HCT116 (cell line): ENCODE results near the gene TEX2. TPM values are rescaled to one million over a fixed set of nuclear protein-coding genes. Genes with fewer than 3 reads are reported as not detected.

Source experiments
- ATAC-seq: fragments of 200-7000 bp; cut with Tn5 transposase; 2 replicates; pipeline ENCODE4 v1.9.1; 2020; ENCODE audit warnings: mild to moderate bottlenecking, moderate library complexity
- BruUV-seq: library from RNA; stranded (reverse); fragments of 400-500 nt; replicated peaks from 2 replicates; lab custom pipeline; 2021; lab: Mats Ljungman, UMichigan
- CTCF ChIA-PET: fragments of 300-600 bp; sonication (Branson Sonifier 250); formaldehyde crosslinking; loops from one replicate; lab custom pipeline; 2021; ENCODE audit warnings: antibody characterized with exemption; lab: Charles Lee
- POLR2A ChIA-PET: fragments of 300-600, 350-600 bp; sonication (Branson Sonifier 250); formaldehyde crosslinking; loops from one replicate; lab custom pipeline; 2021; ENCODE audit warnings: antibody characterized with exemption; lab: Charles Lee
- RAD21 ChIA-PET, 2 experiments: fragments of 300-600 bp; sonication (Branson Sonifier 250); formaldehyde crosslinking; loops; one replicate each; lab custom pipeline; 2023; ENCODE audit warnings: low total read pairs in 2 of 2; ENCODE audit not compliant: uncharacterized antibody in 2 of 2, unreplicated experiment in 2 of 2, low non-redundant PET in 1 of 2; lab: Charles Lee
- DNase-seq: peaks from one replicate; pipeline ENCODE4 v3.0.0-alpha.2; 2010; ENCODE audit warnings: low read depth, low spot score
- H2AFZ ChIP-seq: fragments of 200-600 bp; shearing (Covaris generic), sonication (generic); 2 replicates; pipeline ENCODE4 v1.6.1; 2017; ENCODE audit warnings: low read depth, mixed run types, mixed read lengths, antibody characterized with exemption, low read length; ENCODE audit not compliant: poor library complexity, severe bottlenecking
- H3K27ac ChIP-seq: 2 replicates; pipeline ENCODE4 v1.5.1; 2012; ENCODE audit warnings: low read depth, low read length
- H3K27me3 ChIP-seq: fragments of 200-600 bp; sonication (generic); 2 replicates; pipeline ENCODE4 v1.6.1; 2016; ENCODE audit warnings: mixed run types, low read length, mixed read lengths; ENCODE audit not compliant: insufficient read depth
- H3K36me3 ChIP-seq, 2 experiments: fragments of 200-500 bp in 1 of 2; fragments of 200-600 bp in 1 of 2; sonication (Bioruptor generic) in 1 of 2; sonication (generic) in 1 of 2; 2 replicates each; pipeline versions ENCODE4 v1.5.1 to v1.6.1; 2014 to 2016; ENCODE audit warnings: low read length in 2 of 2, inconsistent platforms in 1 of 2, mixed read lengths in 1 of 2, mixed run types in 1 of 2; ENCODE audit not compliant: insufficient read depth in 2 of 2, control insufficient read depth in 1 of 2
- H3K4me1 ChIP-seq, 2 experiments: fragments of 200-600 bp in 1 of 2; sonication (generic) in 1 of 2; 2 replicates each; pipeline versions ENCODE4 v1.5.1 to v1.6.1; 2012 to 2017; ENCODE audit warnings: low read length in 2 of 2, inconsistent platforms in 1 of 2, mild to moderate bottlenecking in 1 of 2, mixed read lengths in 1 of 2, mixed run types in 1 of 2, moderate library complexity in 1 of 2; ENCODE audit not compliant: insufficient read depth in 2 of 2, control insufficient read depth in 1 of 2
- H3K4me2 ChIP-seq: fragments of 200-600 bp; sonication (generic); 2 replicates; pipeline ENCODE4 v1.6.1; 2017; ENCODE audit warnings: mixed run types, low read length, mixed read lengths
- H3K4me3 ChIP-seq, 2 experiments: fragments of 200-600 bp in 1 of 2; sonication (generic) in 1 of 2; replicated peaks in 1 of 2; 2 replicates each; pipeline ENCODE4 v1.5.1; 2011 to 2016; ENCODE audit warnings: low read length in 2 of 2, control low read depth in 1 of 2, low read depth in 1 of 2, mild to moderate bottlenecking in 1 of 2, mixed read lengths in 1 of 2, mixed run types in 1 of 2
- H3K79me2 ChIP-seq: fragments of 200-600 bp; sonication (generic); 2 replicates; pipeline ENCODE4 v1.6.1; 2017; ENCODE audit warnings: mild to moderate bottlenecking, mixed run types, low read length, moderate library complexity, mixed read lengths; ENCODE audit not compliant: insufficient read depth
- H3K9ac ChIP-seq: fragments of 200-600 bp; sonication (generic); 2 replicates; pipeline ENCODE4 v1.6.1; 2016; ENCODE audit warnings: low read length, mixed read lengths
- H3K9me2 ChIP-seq: fragments of 200-600 bp; sonication (generic), shearing (Covaris generic); 2 replicates; pipeline ENCODE4 v1.6.1; 2017; ENCODE audit warnings: mixed run types, mild to moderate bottlenecking, moderate library complexity; ENCODE audit not compliant: insufficient read depth
- H3K9me3 ChIP-seq, 2 experiments: fragments of 200-500 bp in 1 of 2; fragments of 200-600 bp in 1 of 2; sonication (Bioruptor generic) in 1 of 2; sonication (generic) in 1 of 2; 2 replicates each; pipeline ENCODE4 v1.6.1; 2014 to 2017; ENCODE audit warnings: low read length in 2 of 2, mixed read lengths in 2 of 2, inconsistent platforms in 1 of 2, low read depth in 1 of 2, mild to moderate bottlenecking in 1 of 2, mixed run types in 1 of 2, moderate library complexity in 1 of 2; ENCODE audit not compliant: control insufficient read depth in 1 of 2, insufficient read depth in 1 of 2
- H4K20me1 ChIP-seq: fragments of 200-600 bp; sonication (generic), shearing (Covaris generic); 2 replicates; pipeline ENCODE4 v1.6.1; 2017; ENCODE audit warnings: mixed run types, mild to moderate bottlenecking, moderate library complexity; ENCODE audit not compliant: insufficient read depth
- CBX3 ChIP-seq: IDR thresholded peaks from 2 replicates; pipeline ENCODE4 v1.6.1; 2012; ENCODE audit warnings: low read depth
- EGR1 ChIP-seq: IDR thresholded peaks from 2 replicates; pipeline ENCODE4 v1.6.1; 2012; ENCODE audit warnings: low read depth
- ELF1 ChIP-seq: IDR thresholded peaks from 2 replicates; pipeline ENCODE4 v1.6.1; 2012; ENCODE audit warnings: low read depth, borderline replicate concordance
- EZH2 ChIP-seq: fragments of 200-600 bp; sonication (generic); IDR thresholded peaks from 2 replicates; pipeline ENCODE4 v1.6.1; 2017; ENCODE audit warnings: antibody characterized with exemption, mixed run types
- JUND ChIP-seq: IDR thresholded peaks from 2 replicates; pipeline ENCODE4 v1.6.1; 2012
- MAX ChIP-seq: IDR thresholded peaks from 2 replicates; pipeline ENCODE4 v1.6.1; 2012
- POLR2A ChIP-seq: IDR thresholded peaks from 2 replicates; pipeline ENCODE4 v1.7.0; 2011; ENCODE audit warnings: borderline replicate concordance; ENCODE audit not compliant: insufficient read depth, insufficient read length; ENCODE audit errors: extremely low read depth
- POLR2AphosphoS5 ChIP-seq: IDR thresholded peaks from 2 replicates; pipeline ENCODE4 v1.6.1; 2011; ENCODE audit warnings: mild to moderate bottlenecking, low read depth, low read length, moderate library complexity
- REST ChIP-seq: IDR thresholded peaks from 2 replicates; pipeline ENCODE4 v1.6.1; 2012; ENCODE audit warnings: low read depth
- SIN3A ChIP-seq: IDR thresholded peaks from 2 replicates; pipeline ENCODE4 v1.6.1; 2012; ENCODE audit warnings: low read depth
- SP1 ChIP-seq: IDR thresholded peaks from 2 replicates; pipeline ENCODE4 v1.6.1; 2012; ENCODE audit warnings: low read depth
- SRF ChIP-seq: IDR thresholded peaks from 2 replicates; pipeline ENCODE4 v1.6.1; 2012; ENCODE audit warnings: low read depth
- YY1 ChIP-seq: IDR thresholded peaks from 2 replicates; pipeline ENCODE4 v1.6.1; 2011; ENCODE audit warnings: low read length, low read depth, moderate library complexity, mild to moderate bottlenecking; ENCODE audit not compliant: insufficient replicate concordance; ENCODE audit errors: extremely low read depth
- ZBTB33 ChIP-seq: IDR thresholded peaks from 2 replicates; pipeline ENCODE4 v1.6.1; 2011; ENCODE audit warnings: mild to moderate bottlenecking, low read length, moderate library complexity; ENCODE audit not compliant: insufficient replicate concordance; ENCODE audit errors: extremely low read depth
- ZFX ChIP-seq: fragments of 450-650 bp; IDR thresholded peaks from 2 replicates; pipeline ENCODE4 v1.6.1; 2017
- ZNF274 ChIP-seq: fragments of 200-500 bp; sonication (Bioruptor generic); IDR thresholded peaks from 2 replicates; pipeline ENCODE4 v1.6.1; 2014; ENCODE audit warnings: mild to moderate bottlenecking, low read depth, low read length, inconsistent platforms
- intact Hi-C: fragments of 100-400 bp; cut with micrococcal nuclease; formaldehyde crosslinking; loops from 2 replicates; pipeline ENCODE4 v1.10.0; 2022
- total RNA-seq: library from RNA; stranded (reverse); gene quantifications from one replicate; pipeline ENCODE4 v1.2.1, GENCODE V29; 2021; ENCODE audit not compliant: unreplicated experiment

The TEX2 gene
- total RNA-seq, 1 experiment from 2014 or later = 24.6 TPM

GRCh38 chr17:64103391-64104364 is 159.4 kb downstream of the TEX2 start (continued):
- no peak for TF ChIP-seq REST
- peak; percentile 88 for TF ChIP-seq JUND
- TF ChIP-seq EZH2 = no peak

- ChIA-PET RAD21 (interaction anchor here in 1 of 2 experiments (1.6 kb wide), 1 partner anchor 31 kb away, joined by 5 read pairs; no protein-coding TSS in a partner anchor), POLR2A (interaction anchor here (0.8 to 1.3 kb wide), 3 partner anchors 13 to 21 kb away, joined by 3 to 5 read pairs (median 4); no protein-coding TSS in a partner anchor), CTCF (interaction anchor here (1.1 to 1.8 kb wide), 2 partner anchors 39 to 77 kb away, joined by 6 read pairs; no protein-coding TSS in a partner anchor)
- H3K9me3 ChIP-seq = no peaks in the 10 kb centered on the region
- H3K4me3 ChIP-seq = peak overlapping the region in 1 of 2 experiments; percentile 22; a peak in 2 of 4 replicates
- no peaks in the 10 kb centered on the region for H3K27me3 ChIP-seq
- H3K9me2 ChIP-seq = no peaks in the 10 kb centered on the region
- intact Hi-C loops = no loop called here
- DNase-seq (peak; percentile 58), ATAC-seq (peak; percentile 69)
- peak overlapping the region; percentile 73 for H3K4me2 ChIP-seq
- H2AFZ ChIP-seq = no peak overlapping the region
- H3K79me2 ChIP-seq = peaks cover 9% of the 10 kb centered on the region; the same call in 1 of the 2 replicates
- no peaks in the 10 kb centered on the region for H4K20me1 ChIP-seq
- H3K27ac ChIP-seq = no peak overlapping the region
- H3K9ac ChIP-seq = no peak overlapping the region
- TSS peak; percentile 38 for BruUV-seq
- H3K4me1 ChIP-seq = peaks cover 17 to 49% of the 10 kb centered on the region in 2 experiments
- no peaks in the 10 kb centered on the region for H3K36me3 ChIP-seq
- no peak for TF ChIP-seq POLR2AphosphoS5
- TF ChIP-seq SP1 = peak; percentile 41; the same call in 1 of the 2 replicates
- TF ChIP-seq ZNF274 = no peak
- TF ChIP-seq ZFX = no peak
- no peak for TF ChIP-seq MAX
- TF ChIP-seq ZBTB33 = no peak
- TF ChIP-seq JUND = no peak; the same call in 1 of the 2 replicates
- TF ChIP-seq SIN3A = 0 out of 2 replicates have a peak, but pooled peaks have one; percentile 12
- TF ChIP-seq EGR1 = peak; percentile 48
- no peak for TF ChIP-seq YY1
- TF ChIP-seq EZH2 = no peak
- TF ChIP-seq POLR2A = no peak
- TF ChIP-seq CBX3 = peak; percentile 38
- TF ChIP-seq SRF = no peak
- TF ChIP-seq ELF1 = no peak
Observed at GRCh38 chr17:64102627-64103390, 160.3 kb downstream of the TEX2 start.
